Activated effector memory CD4-positive, alpha-beta T cell treated with anti-CD3 and anti-CD28 coated beads, Interleukin-2, amount 50 U/mL, for 16 hours (primary cell): ENCODE measurements around the gene KIF6.
"Not testable (repeated sequence)": the region's sequence is repeated elsewhere in the genome, so short reads cannot be mapped to it uniquely, and the experiment has no call there.

Source experiments
- DNase-seq: peaks from one replicate; pipeline ENCODE4 v3.0.0-alpha.2; 2020

KIF6 gene

GRCh38 chr6:39494998-39495397 lies 230.2 kb downstream of the KIF6 start:
- DNase-seq, result no peak

GRCh38 chr6:39493777-39494176 lies 231.4 kb downstream of the KIF6 start:
- no peak for DNase-seq

GRCh38 chr6:39493174-39493573 lies 232.0 kb downstream of the KIF6 start:
- DNase-seq, result no peak

- no peak for DNase-seq
These were observed 235.1 kb downstream of the KIF6 start for GRCh38 chr6:39490108-39490507.

GRCh38 chr6:39488255-39488879 lies 236.8 kb downstream of the KIF6 start:
- DNase-seq, result no peak

- DNase-seq, result no peak
These were observed 240.9 kb downstream of the KIF6 start for GRCh38 chr6:39484276-39484675.

- not testable (repeated sequence) for DNase-seq
These were observed 245.4 kb downstream of the KIF6 start for GRCh38 chr6:39479819-39480218.

- DNase-seq, result no peak
These were observed 248.5 kb downstream of the KIF6 start for GRCh38 chr6:39476670-39477069.

GRCh38 chr6:39476151-39476550 lies 249.1 kb downstream of the KIF6 start:
- no peak for DNase-seq

GRCh38 chr6:39471954-39472659 lies 253.1 kb downstream of the KIF6 start:
- no peak for DNase-seq

- DNase-seq, result no peak
These were observed 254.7 kb downstream of the KIF6 start for GRCh38 chr6:39470506-39470905.

GRCh38 chr6:39468385-39468784 lies 256.8 kb downstream of the KIF6 start:
- DNase-seq, result no peak

- DNase-seq, result no peak
These were observed 258.6 kb downstream of the KIF6 start for GRCh38 chr6:39466631-39467030.

- no peak for DNase-seq
These were observed 259.7 kb downstream of the KIF6 start for GRCh38 chr6:39465539-39465938.

- no peak for DNase-seq
These were observed 261.1 kb downstream of the KIF6 start for GRCh38 chr6:39464067-39464466.

GRCh38 chr6:39453956-39454524 lies 271.2 kb downstream of the KIF6 start:
- no peak for DNase-seq

GRCh38 chr6:39453241-39453640 lies 272.0 kb downstream of the KIF6 start:
- DNase-seq, result no peak

- no peak for DNase-seq
These were observed 272.7 kb downstream of the KIF6 start for GRCh38 chr6:39452306-39453145.

- DNase-seq, result no peak
These were observed 273.4 kb downstream of the KIF6 start for GRCh38 chr6:39451831-39452230.

- no peak for DNase-seq
These were observed 276.2 kb downstream of the KIF6 start for GRCh38 chr6:39449022-39449421.

GRCh38 chr6:39446909-39447308 lies 278.3 kb downstream of the KIF6 start:
- DNase-seq, result no peak

GRCh38 chr6:39445667-39446066 lies 279.5 kb downstream of the KIF6 start:
- no peak for DNase-seq

GRCh38 chr6:39444479-39445019 lies 280.7 kb downstream of the KIF6 start:
- DNase-seq, result no peak
